Upper lobe of left lung (tissue), 6 donors: ENCODE data around the gene RBM15B. TPM values are rescaled to one million over a fixed set of nuclear protein-coding genes. Genes with fewer than 3 reads are reported as not detected.

Source experiments
- ATAC-seq, 2 donors: fragments of 200-7000 bp; cut with Tn5 transposase; one replicate each; pipeline ENCODE4 v1.9.1; 2022; ENCODE audit warnings: mild to moderate bottlenecking in 2 of 2, moderate library complexity in 2 of 2; ENCODE audit not compliant: low FRiP score in 2 of 2
- DNase-seq, 2 donors: peaks; one replicate each; pipeline ENCODE4 v3.0.0-alpha.2; 2019 to 2020
- H3K27ac ChIP-seq, 4 donors: fragments of 200-600 bp; sonication (generic); one replicate each; pipeline ENCODE4 v1.5.1; 2016 to 2019
- H3K27me3 ChIP-seq, 4 donors: fragments of 200-600 bp; sonication (generic); one replicate each; pipeline ENCODE4 v1.5.1; 2017 to 2019
- H3K36me3 ChIP-seq, 4 donors: fragments of 200-600 bp; sonication (generic); one replicate each; pipeline ENCODE4 v1.5.1; 2016 to 2019
- H3K4me1 ChIP-seq, 4 donors: fragments of 200-600 bp; sonication (generic); one replicate each; pipeline ENCODE4 v1.5.1; 2018 to 2019
- H3K4me3 ChIP-seq, 4 donors: fragments of 200-600 bp; sonication (generic); one replicate each; pipeline ENCODE4 v1.5.1; 2017 to 2019; ENCODE audit warnings: mild to moderate bottlenecking in 2 of 4, moderate library complexity in 1 of 4
- H3K9me3 ChIP-seq, 4 donors: fragments of 200-600 bp; sonication (generic); one replicate each; pipeline ENCODE4 v1.5.1; 2018 to 2019
- CTCF ChIP-seq, 6 experiments: fragments of 450-650 bp in 4 of 6; fragments of 200-600 bp in 2 of 6; sonication (generic) in 2 of 6; IDR thresholded peaks; one replicate each; pipeline ENCODE4 v1.5.1; 2016 to 2019; ENCODE audit warnings: antibody characterized with exemption in 6 of 6
- EP300 ChIP-seq, 4 donors: sonication (generic); formaldehyde crosslinking; IDR thresholded peaks; one replicate each; pipeline ENCODE4 v1.5.1; 2017; ENCODE audit warnings: antibody characterized with exemption in 4 of 4, control low read depth in 2 of 4
- POLR2A ChIP-seq, 4 donors: fragments of 450-650 bp; IDR thresholded peaks; one replicate each; pipeline ENCODE4 v1.5.1; 2016 to 2017; ENCODE audit warnings: antibody characterized with exemption in 4 of 4, mild to moderate bottlenecking in 2 of 4
- POLR2AphosphoS5 ChIP-seq, 2 donors: sonication (generic); formaldehyde crosslinking; IDR thresholded peaks; one replicate each; pipeline ENCODE4 v1.5.1; 2017; ENCODE audit warnings: antibody characterized with exemption in 2 of 2
- WGBS, 2 donors: methylation state at CpG; one replicate each; pipeline ENCODE4 v1.1.5; 2017 to 2018; 5-methylcytosine and 5-hydroxymethylcytosine counted together
- total RNA-seq, 6 donors: library from RNA; depleted of rRNA in 4 of 6; stranded (reverse); fragments of >200 nt in 4 of 6; gene quantifications; one replicate each; pipeline versions ENCODE4 v1.1.0 to v1.2.1, GENCODE V29; 2016 to 2021
- donor health status: DM: no; HTN: no; CAD: no; lungs with moderate emphysema.
- donor health status: DM: no; HTN: yes; CAD: no; lungs with severe emphysema.

RBM15B gene
- total RNA-seq, 6 donors from 2014 or later: 22.0 to 39.8 (median 27.2) TPM

GRCh38 chr3:51371943-51372557, 19.0 kb upstream of the RBM15B start:
- Histone ChIP-seq H3K36me3 (no peaks in the 10 kb centered on the region), H3K27ac (no peak overlapping the region), H3K9me3 (no peaks in the 10 kb centered on the region), H3K4me1 (no peaks in the 10 kb centered on the region), H3K4me3 (no peak overlapping the region), H3K27me3 (no peaks in the 10 kb centered on the region)
- 34 to 36% methylated on average over 4 of the region's 4 CpGs for WGBS, 2 donors
- TF ChIP-seq CTCF (IDR thresholded peaks at IDR 0.05) (peak; percentile 31 to 79 (median 56)), POLR2A (IDR thresholded peaks at IDR 0.05) (no peak)
- ATAC-seq: peak; percentile 42 to 70
- DNase-seq: peak in 1 of 2 donors; percentile 40

GRCh38 chr3:51373658-51374421, 17.2 kb upstream of the RBM15B start:
- no peaks in the 10 kb centered on the region for H3K4me1 ChIP-seq
- no peak for DNase-seq
- WGBS, 2 donors: 81 to 86% methylated on average over 5 of the region's 5 CpGs

GRCh38 chr3:51374456-51374855, 16.6 kb upstream of the RBM15B start:
- Histone ChIP-seq H3K9me3 (no peaks in the 10 kb centered on the region), H3K4me1 (no peaks in the 10 kb centered on the region), H3K27me3 (no peaks in the 10 kb centered on the region), H3K36me3 (no peaks in the 10 kb centered on the region), H3K4me3 (no peak overlapping the region), H3K27ac (no peak overlapping the region)
- WGBS, 2 donors: 87 to 95% methylated on average over 11 of the region's 11 CpGs
- no peak for DNase-seq
- no peak for ATAC-seq
- TF ChIP-seq CTCF (IDR thresholded peaks at IDR 0.05) (no peak), POLR2AphosphoS5 (IDR thresholded peaks at IDR 0.05) (no peak), EP300 (IDR thresholded peaks at IDR 0.05) (no peak), POLR2A (IDR thresholded peaks at IDR 0.05) (no peak)

More at GRCh38 chr3:51373658-51374421, 17.2 kb upstream of the RBM15B start:
- no peaks in the 10 kb centered on the region for H3K27me3 ChIP-seq
- no peak for ATAC-seq
- H3K9me3 ChIP-seq: no peaks in the 10 kb centered on the region
- TF ChIP-seq POLR2A (IDR thresholded peaks at IDR 0.05): no peak
- H3K27ac ChIP-seq: no peak overlapping the region
- H3K4me3 ChIP-seq: no peak overlapping the region
- no peaks in the 10 kb centered on the region for H3K36me3 ChIP-seq

GRCh38 chr3:51375136-51375535, 15.9 kb upstream of the RBM15B start:
- Histone ChIP-seq H3K4me1 (no peaks in the 10 kb centered on the region), H3K4me3 (no peak overlapping the region), H3K9me3 (no peaks in the 10 kb centered on the region), H3K27me3 (no peaks in the 10 kb centered on the region), H3K27ac (no peak overlapping the region), H3K36me3 (no peaks in the 10 kb centered on the region)
- no peak for TF ChIP-seq POLR2AphosphoS5 (IDR thresholded peaks at IDR 0.05)
- TF ChIP-seq CTCF (IDR thresholded peaks at IDR 0.05): no peak
- no peak for TF ChIP-seq EP300 (IDR thresholded peaks at IDR 0.05)
- no peak for TF ChIP-seq POLR2A (IDR thresholded peaks at IDR 0.05)
- DNase-seq: no peak
- no peak for ATAC-seq

DNA sequence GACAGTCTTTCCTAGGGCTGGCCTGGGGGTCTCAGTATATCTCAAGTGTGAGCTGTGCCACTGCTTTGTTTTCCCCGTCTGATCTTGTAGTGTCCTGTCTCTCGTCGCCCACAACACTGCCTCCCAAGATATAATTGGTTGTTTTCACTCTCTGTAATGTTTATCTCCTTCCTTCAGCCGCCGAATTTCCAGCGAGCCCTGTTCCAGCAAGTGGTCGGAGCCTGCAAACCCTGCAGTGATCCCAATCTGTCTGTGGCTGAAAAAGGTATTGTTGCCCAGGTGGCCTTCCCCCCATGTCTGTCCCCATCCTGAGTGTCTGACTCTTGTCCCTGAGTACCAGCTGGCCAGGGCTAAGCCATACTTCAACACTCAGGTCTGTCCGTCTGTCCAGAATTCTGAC, 15.5 kb upstream of the RBM15B start:
- DNase-seq (no peak), ATAC-seq (no peak)
- TF ChIP-seq POLR2A (IDR thresholded peaks at IDR 0.05) (no peak), EP300 (IDR thresholded peaks at IDR 0.05) (no peak), CTCF (IDR thresholded peaks at IDR 0.05) (no peak), POLR2AphosphoS5 (IDR thresholded peaks at IDR 0.05) (no peak)

More for the DNA sequence above, 15.5 kb upstream of the RBM15B start:
- Histone ChIP-seq H3K27ac (no peak overlapping the region), H3K4me3 (no peak overlapping the region), H3K27me3 (no peaks in the 10 kb centered on the region), H3K36me3 (no peaks in the 10 kb centered on the region), H3K9me3 (no peaks in the 10 kb centered on the region), H3K4me1 (no peaks in the 10 kb centered on the region)
- WGBS, 2 donors: 80 to 81% methylated on average over 8 of the region's 8 CpGs
